Epithelial cell of proximal tubule (primary cell): ENCODE data around the gene FCRL4. TPM values are rescaled to one million over a fixed set of nuclear protein-coding genes. Genes with fewer than 3 reads are reported as not detected.

Source experiments
- DNase-seq: peaks from one replicate; pipeline ENCODE4 v3.0.0-alpha.2; 2011; ENCODE audit warnings: low read depth
- H3K4me3 ChIP-seq: 2 replicates; pipeline ENCODE4 v1.5.1; 2011; ENCODE audit warnings: low read depth, mild to moderate bottlenecking, low read length
- CTCF ChIP-seq: conservative IDR thresholded peaks from 2 replicates; pipeline ENCODE4 v1.5.1; 2012; ENCODE audit warnings: low read depth, mild to moderate bottlenecking, low read length
- total RNA-seq: library from RNA; depleted of rRNA; stranded (reverse); fragments of >200 nt; gene quantifications from 2 replicates; pipeline ENCODE4 v1.2.3, GENCODE V29; 2015

FCRL4 gene
- total RNA-seq, 1 donor from 2014 or later: not detected

- no peak overlapping the region for H3K4me3 ChIP-seq
- TF ChIP-seq CTCF: no peak
- no peak for DNase-seq
Observed at GRCh38 chr1:157580828-157581210, 17.1 kb downstream of the FCRL4 start.

GRCh38 chr1:157580179-157580827 lies 17.6 kb downstream of the FCRL4 start:
- peak; percentile 26 for DNase-seq
- H3K4me3 ChIP-seq: no peak overlapping the region
- peak; percentile 81 for TF ChIP-seq CTCF

- no peak for TF ChIP-seq CTCF
- no peak for DNase-seq
Observed at GRCh38 chr1:157577420-157577819, 20.5 kb downstream of the FCRL4 start.

GRCh38 chr1:157575744-157576143 lies 22.1 kb downstream of the FCRL4 start:
- no peak for DNase-seq
- H3K4me3 ChIP-seq: no peak overlapping the region
- no peak for TF ChIP-seq CTCF

More at GRCh38 chr1:157577420-157577819, 20.5 kb downstream of the FCRL4 start:
- no peak overlapping the region for H3K4me3 ChIP-seq

- no peak for TF ChIP-seq CTCF
- H3K4me3 ChIP-seq: no peak overlapping the region
- DNase-seq: no peak
Observed at GRCh38 chr1:157574836-157575235, 23.0 kb downstream of the FCRL4 start.

GRCh38 chr1:157566484-157567300 lies 31.2 kb downstream of the FCRL4 start:
- TF ChIP-seq CTCF: no peak
- no peak for DNase-seq
- H3K4me3 ChIP-seq: no peak overlapping the region
